COLO668 (cell line): Measurements from ENCODE around the gene ALS2.

Source experiments
- DNase-seq: peaks from one replicate; lab custom pipeline; 2025; ENCODE audit not compliant: unreplicated experiment; lab: John Stamatoyannopoulos, UW

Gene ALS2

DNA sequence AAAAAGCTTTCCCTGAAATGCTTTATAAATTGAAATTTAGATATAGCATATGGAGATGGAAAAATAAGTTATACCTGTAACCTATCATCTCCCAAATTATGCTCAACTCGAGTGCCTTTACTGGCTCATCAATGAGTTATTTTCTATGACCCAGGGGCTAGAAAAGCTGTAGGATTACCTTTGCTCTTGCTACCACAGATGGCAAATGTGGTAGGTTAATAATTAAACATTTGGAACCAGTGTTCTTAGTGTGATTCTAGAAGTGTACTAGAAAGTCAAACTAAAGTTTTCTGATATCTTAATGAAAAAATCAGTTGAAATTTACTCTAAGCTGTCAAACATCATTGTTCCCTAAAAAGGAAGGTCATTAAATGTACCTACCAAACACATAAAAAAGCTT lies 22.5 kb downstream of the ALS2 start:
- no peak for DNase-seq

DNA sequence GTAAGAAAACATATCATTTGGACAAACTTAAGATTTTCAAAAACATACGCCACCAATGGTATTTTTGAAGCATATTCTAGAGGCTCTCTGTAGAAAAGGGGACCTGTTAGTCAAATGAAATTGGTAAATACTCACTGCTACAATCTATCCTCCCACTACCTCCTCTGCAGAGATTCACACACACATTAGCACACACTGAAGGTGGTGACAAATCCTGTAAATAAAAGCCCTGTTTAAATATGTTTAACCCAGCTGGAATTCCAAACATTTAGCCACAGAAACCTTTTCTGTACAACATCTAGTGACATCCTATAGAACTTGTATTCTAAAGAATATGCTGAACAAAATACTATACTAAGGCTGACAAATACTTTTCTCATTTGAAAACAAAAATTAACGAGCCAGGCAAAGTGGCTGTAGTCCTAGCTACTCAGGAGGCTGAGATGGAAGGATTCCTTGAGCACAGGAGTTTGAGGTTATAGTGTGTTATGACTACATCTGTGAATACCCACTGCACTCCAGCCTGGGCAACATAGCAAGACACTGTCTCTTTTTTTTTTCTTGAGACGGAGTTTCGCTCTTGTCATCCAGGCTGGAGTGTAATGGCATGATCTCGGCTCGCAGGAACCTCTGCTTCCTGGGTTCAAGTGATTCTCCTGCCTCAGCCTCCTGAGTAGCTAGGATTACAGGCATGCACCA lies 25.9 kb downstream of the ALS2 start:
- DNase-seq: no peak

DNA sequence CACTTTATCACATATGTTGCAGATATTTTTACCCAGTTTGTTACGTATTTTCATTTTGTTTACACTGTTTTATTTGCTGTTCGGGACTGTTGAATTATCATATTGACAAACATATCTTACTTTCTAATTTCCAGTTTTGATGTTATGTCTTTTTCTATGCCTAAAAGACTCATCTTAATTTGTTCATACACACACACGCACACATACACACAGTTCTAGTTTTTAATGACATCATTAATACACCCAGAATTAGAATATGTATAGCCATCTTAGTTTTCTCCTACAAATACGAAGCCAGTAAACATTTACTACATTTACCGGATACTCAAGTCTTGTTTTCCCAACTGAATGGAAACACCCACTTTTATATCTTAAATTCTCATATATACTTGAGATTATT lies 29.2 kb downstream of the ALS2 start:
- no peak for DNase-seq

DNA sequence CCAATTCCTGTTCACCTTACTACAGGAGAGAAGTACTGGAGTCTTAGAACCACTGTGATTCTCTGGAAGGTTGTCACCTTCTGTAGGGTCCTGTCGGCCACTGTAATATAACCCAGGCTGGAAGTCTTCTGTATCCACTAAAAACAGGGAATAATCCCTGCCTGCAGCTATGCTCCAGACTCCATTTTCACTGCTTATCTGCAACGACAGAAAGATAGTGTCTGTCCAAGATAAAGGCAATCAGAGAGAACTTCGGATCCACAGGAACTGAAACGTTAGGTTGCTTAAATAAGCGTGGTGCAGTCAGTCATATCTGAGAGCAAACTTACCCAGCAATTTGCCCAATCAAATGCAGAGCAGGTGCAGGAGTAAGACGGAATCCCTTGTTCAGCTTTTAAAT lies 34.2 kb downstream of the ALS2 start:
- DNase-seq: no peak

DNA sequence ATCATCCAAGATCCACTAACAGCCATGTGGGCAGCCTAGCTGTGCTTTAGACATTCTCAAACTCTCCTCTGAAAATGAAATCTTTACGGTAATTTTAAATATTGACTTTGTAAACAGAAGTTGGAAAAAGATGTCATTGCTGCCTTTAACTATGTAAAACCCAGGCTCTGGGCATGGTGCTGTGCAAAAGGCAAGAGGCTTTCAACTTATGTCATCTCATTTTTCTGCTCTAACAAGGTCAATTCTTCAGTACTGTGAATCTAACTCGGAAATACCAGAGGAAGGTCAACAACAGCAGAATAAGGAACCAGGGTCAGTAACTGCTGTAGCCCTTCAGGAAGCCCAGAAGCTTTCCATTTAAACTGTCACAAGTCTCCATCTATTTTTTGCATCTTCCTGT lies 45.2 kb downstream of the ALS2 start:
- DNase-seq: no peak

DNA sequence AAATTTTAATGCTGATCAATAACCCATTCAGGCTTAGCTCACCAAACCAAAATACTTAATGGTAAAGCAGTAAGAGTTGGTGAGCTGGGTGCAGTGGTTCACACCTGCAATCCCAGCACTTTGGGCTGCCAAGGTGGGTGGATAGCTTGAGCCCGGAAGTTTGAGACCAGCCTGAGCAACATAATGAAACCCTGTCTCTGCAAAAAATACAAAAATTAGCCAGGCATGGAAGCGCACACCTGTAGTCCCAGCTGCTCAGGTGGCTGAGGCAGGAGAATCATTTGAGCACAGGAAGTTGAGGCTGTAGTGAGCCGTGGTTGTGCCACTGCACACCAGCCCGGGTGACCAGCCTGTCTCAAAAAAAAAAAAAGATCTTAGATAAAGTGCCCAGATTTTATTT lies 46.6 kb downstream of the ALS2 start:
- no peak for DNase-seq

DNA sequence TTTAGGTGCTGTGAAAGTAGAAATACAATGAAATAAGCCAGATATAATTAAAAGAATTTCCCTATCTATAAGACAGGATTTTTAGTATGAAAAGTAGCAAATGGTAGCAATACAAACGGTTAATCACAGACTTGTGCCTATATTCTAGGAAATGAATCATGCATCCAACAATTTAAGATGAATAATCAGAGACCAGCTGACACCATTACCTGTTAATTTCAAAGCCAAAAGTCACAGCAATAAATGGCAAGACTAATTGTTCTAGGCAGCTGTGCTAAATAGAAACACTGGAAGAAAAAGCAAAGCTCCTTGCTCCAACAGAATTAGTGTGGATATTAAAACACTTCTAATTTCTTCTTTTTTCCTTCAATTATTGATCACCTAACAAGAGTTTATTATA lies 47.2 kb downstream of the ALS2 start:
- no peak for DNase-seq

DNA sequence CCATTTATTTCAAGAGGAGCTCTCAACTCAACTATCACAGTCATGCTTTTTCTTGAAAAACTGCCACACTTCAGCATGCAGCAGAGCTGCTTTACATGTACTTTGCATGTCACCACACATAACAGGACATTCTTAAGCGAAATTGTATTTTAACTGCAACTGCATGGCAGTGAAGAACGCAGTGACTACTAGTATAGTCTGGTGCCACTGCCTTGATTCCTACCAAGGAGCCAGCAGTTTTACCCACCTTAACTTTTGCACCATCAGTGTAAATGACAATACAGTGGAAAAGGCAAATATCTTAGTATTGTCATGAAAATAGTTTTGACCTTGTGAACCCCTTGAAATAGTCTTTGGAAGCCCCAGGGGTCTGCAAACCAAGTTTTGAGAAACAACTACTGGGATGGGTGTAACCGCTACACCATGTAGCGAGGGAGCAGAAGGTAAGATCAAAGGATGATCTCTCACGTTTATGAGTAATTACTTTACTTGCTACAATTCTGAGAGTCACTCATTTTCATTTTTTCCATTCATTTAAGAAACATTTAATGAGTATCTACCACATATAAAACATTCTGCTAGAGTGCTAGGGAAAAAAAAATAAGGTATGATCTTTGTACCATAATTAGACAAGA lies 50.0 kb downstream of the ALS2 start:
- no peak for DNase-seq

DNA sequence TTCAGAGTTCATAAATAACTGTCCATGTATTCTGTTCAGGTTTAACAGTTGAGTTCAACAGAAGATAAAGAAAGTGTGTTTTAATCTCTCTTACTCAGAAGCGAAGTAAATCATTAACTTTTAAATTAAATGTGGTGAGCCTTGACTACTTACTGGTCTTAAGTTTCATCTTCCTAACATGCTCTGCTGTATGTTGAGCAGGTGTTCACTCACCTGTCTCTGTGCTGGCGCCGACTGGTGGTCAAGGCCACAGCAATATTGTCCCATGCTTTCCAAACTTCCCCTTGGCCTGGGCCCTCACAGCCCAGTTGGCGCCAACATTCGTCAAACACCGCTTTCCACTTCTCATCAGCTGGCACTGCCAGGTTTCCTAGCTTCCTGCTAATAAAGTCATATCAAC lies 65.3 kb downstream of the ALS2 start:
- DNase-seq: peak; percentile 85

DNA sequence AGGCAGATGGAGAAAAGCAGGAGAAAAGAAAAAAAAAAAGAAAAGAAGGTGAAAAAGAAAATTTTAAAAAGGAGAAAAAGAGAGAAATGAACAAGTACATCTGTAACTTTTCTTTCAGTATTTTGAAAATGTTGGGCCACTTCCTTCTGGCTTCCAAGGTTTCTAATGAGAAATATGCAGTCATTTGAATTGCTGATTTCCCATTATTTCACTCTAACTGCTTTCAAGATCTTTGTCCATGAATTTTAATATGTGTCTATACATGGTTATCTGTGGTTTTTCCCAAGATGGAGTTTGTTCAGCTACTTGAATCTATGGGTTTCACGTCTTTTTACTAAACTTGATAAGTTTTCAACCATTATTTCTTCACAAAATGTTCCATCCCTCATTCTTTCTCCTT lies 68.0 kb downstream of the ALS2 start:
- DNase-seq: no peak

DNA sequence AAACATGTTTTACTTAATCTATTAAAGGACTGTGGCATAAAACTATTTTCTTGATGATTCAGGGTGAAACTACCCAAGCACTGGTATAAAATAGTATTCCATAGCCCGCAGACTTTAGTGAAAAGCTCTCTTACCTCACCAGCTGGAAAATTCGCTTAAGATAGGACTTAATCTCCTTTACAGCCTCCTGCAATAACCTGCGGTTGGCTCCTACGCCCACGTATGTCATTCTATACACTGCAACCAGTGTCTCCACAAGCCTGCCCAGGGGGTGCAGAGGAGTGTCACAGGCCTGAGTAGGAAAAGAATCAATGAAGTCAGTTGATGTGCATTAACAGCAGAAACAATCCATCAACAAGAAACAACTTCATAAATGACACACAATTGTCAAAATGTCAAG lies 71.0 kb downstream of the ALS2 start:
- DNase-seq: no peak

DNA sequence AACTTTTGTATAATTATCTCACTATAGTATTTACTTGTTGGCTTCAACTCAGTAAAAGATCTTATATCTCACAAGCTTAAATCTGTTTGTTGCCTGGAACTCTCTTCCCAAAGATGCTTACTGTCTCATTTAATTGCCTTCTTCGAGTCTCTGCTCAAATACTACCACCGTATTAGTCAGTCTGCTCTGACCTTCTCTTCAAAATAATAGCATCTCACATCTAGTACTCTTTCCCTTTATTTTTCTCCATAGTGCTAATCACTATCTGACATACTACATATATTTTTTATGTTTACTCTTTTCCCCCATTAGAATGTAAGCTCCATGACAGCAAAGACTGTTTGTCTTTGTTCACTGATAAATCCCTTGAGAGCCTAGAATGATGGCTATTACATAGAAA lies 71.7 kb downstream of the ALS2 start:
- DNase-seq: no peak

DNA sequence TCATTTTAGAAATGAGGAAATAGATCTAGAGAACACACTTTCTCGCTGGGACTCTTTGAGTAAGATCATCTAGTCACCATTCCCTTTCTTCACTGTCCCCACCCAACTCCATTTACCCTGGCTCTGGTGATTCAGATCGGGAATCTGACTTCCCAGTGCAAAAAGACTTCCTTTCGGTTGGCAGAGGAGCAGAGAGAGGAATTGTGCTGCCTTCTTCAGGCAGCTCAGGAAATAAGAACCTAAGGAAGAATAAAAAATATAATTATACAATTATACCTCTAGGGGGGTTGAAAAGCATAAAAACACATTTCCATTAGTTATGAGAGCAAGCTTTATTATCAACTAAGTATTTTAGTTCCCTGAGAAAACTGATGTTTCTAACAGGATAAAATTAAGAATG lies 73.0 kb downstream of the ALS2 start:
- DNase-seq: no peak

DNA sequence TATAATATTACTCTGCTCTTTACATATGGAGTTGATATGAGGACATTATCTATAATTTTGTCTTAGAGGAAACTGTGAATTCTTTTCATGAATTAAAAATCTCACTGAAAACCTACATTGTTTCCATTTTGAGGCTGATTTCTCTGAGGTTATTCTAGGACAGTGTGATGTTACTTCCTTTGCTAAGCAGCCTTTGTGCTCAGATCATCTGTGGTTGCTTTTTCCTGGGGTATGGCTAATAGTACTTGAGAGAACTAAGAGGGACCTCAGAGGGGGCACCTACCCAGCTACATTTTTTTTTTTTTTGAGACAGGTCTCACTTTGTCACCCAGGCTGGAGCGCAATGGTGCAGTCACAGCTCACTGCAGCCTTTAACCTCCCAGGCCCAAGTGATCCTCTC lies 73.6 kb downstream of the ALS2 start:
- no peak for DNase-seq

DNA sequence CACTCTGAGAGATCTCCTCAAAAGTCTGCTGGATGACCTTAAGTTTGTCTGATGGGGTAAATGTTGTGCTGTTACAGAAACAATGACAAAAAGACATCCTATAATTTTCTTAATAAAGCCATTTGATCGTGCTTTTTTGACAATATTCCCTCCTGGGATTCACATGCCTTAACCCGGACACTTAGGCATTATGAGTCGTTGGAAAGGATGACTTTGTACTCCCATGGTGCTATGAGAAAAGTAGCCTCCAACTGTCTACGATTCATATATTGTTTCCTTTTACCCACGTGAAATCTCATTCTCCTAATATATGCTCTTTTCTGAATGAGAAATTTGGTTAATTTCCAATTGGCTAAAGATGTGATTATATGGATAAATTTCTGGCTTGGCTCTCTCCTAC lies 76.2 kb downstream of the ALS2 start:
- DNase-seq: no peak

DNA sequence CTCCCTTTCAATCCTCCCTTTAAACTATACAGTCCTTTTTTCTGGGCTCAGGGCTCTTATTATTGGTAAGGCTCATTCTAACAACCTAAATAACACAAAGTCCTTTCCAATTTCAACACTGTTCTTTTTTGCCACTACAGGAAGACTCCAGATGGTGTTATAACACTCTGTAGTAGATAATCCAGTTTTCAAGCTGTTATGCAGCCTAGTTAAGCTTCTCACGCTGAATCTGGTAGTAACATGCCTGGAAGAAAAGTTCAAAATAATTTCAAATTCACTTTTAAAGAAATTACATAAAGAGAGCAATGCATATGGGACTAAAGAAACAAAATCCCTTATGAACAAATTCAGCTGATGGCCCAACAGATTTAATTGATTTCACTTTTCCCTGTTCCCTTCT lies 79.1 kb downstream of the ALS2 start:
- DNase-seq: no peak

DNA sequence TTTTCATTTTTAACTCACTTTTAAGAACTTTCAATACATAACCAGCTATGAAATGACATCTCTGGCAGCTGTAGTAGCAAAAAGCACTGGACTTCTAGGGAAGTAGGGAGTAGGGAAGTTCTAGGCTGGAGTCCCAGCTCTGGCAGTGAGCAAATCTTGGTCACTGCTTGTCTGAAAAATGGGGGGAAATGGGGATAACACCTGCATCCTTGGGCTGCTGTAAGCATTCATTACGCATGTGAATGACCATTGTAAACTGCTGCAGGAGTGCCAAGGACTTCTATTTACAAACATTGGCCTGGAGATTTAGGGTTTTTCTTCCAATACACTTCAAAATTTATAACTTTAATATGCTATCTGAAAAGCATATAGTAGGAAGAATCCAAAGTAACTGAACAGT lies 81.3 kb downstream of the ALS2 start:
- no peak for DNase-seq

DNA sequence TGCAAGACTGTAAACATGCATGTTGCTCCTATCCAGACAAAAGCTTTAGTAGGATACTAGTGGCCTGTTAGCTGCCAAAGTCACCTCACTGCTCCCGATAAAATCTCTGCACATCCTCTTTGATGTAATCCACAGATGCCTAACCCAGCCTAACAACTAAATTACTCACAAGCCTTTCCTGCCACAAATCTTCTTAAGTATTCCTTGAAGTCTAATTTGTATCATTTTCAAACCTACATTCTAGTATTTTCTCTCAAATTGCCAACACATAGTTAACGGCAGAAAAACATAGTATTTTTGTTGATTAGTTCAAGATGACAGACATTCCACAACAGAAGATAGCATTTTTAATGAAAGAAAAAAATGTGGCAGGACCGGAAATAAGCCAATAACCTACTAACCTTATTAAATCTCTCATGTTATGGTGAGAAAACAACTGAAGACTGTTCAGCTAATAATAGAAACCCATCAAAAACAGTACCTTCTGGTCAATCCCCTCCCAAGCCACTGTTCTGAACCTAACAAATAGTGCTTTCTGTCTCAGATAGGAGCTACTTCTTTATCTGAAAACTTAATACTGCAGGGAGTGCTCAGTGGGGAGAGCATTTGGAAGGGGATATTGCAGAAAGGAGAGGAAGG lies 82.0 kb downstream of the ALS2 start, which contains the start of gene MPP4:
TSS of gene MPP4 (minus strand) at position 57 of the 639 bp plus-strand sequence. CDS start 4,690 bp downstream, outside the sequence.
- no peak for DNase-seq

DNA sequence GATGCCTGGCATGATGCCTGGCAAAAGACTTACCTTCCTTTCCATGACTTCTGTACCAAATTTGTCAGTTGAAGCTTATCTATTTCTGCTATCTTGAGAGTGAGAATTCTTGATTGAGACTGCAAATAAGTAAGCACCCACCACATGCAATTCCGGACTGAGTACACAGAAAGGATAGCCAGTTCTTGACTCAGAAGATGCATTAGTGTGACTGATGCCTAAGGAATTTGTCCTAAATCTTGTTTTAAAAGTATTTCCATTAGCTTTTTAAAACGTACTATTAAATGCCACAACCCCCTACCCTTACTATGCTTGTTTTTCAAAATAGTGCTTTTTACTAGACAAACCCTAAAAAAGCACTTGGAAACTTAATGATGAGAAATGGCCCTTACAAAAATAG lies 82.8 kb downstream of the ALS2 start:
- no peak for DNase-seq

DNA sequence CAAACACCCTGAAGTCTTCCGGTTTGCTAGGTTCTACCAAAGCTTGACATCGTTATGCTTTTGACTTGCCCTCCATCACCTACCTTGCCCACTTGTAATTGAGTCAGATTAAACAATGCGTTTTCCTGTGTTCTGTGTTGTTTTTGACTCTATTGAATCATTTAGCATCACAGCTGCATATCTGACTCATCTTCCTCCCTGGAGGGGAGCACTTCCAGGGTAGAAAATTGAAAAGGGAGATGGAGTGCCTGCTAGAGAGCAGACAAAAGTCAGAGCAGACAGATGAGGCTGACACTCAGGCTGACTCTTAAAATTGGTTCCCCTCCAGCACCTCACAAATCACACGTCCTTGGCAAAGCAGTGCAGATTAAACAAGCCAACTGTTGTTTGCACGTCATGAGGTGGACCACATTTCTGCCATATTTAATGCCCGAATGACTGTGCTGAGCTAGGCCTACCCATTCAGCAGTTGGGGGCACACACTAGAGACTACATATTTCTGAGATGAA lies 84.5 kb downstream of the ALS2 start:
- DNase-seq: no peak

DNA sequence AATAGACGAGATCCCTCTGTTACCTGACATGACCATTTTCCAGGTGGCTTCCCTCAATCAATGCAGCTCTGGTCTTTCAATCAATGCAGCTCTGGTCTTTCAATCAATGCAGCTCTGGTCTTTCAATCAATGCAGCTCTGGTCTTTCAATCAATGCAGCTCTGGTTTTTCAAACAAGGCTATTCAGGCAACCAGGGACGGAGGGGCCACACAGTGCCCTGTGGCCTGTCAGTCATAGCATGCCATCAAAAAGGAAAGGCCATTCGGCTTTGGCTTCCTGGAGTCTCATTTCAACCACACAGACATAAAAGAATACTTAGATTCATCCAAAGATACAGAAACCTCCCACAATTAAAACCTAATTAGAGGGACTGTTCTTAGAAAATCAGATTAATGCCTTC lies 95.6 kb downstream of the ALS2 start:
- DNase-seq: no peak

DNA sequence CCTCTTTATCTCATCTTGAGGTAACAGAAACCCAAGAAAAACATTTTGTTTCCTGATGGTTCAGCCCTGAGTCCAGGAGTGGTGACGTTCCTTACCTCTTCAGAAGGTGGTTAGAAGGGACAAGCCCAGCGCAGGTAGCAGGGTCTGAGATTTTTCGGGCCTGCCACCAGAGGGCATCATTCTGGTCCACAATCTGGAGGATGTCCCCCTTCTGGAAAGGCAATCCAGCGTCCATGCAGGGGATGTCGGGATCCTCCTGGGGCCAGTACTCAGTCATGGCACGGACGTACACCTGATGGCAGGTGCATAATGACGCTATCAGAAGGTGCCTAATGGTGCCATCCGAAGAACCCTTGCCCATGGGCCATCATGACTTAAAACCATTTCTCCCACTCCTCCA lies 100.0 kb downstream of the ALS2 start:
- DNase-seq: peak; percentile 13
